Effector CD4-positive, alpha-beta T cell (primary cell): Measurements from ENCODE around the gene CCR5.

ENCODE experiments used
- DNase-seq: peaks from one replicate; pipeline ENCODE4 v3.0.0-alpha.2; 2020

The CCR5 gene

DNA sequence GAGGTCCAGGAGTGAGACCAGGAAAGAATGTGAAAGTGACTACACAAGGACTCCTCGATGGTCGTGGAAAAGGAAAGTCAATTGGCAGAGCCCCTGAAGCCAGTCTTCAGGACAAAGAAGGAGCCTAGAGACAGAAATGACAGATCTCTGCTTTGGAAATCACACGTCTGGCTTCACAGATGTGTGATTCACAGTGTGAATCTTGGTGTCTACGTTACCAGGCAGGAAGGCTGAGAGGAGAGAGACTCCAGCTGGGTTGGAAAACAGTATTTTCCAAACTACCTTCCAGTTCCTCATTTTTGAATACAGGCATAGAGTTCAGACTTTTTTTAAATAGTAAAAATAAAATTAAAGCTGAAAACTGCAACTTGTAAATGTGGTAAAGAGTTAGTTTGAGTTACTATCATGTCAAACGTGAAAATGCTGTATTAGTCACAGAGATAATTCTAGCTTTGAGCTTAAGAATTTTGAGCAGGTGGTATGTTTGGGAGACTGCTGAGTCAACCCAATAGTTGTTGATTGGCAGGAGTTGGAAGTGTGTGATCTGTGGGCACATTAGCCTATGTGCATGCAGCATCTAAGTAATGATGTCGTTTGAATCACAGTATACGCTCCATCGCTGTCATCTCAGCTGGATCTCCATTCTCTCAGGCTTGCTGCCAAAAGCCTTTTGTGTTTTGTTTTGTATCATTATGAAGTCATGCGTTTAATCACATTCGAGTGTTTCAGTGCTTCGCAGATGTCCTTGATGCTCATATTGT is 10.8 kb upstream of the CCR5 start:
- DNase-seq = no peak

DNA sequence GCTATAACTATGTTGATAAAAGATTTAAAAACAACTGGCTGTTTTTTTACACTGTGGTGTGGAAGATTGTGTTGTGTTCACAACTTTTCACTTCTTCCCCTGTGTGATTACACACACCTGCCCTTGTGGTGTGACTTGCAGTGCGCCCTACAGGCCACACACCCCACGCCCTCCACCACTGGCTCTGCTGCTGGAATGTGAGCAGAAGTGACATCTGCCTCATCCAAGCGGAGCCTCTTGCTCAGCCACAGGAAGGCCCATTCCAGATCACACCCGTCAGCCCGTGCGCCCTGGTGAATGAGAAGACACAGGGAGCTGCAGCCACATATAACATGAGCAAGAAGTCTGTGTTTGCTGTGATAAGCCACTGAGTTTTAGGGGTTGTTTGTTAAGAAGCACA is 9.8 kb upstream of the CCR5 start:
- no peak for DNase-seq

DNA sequence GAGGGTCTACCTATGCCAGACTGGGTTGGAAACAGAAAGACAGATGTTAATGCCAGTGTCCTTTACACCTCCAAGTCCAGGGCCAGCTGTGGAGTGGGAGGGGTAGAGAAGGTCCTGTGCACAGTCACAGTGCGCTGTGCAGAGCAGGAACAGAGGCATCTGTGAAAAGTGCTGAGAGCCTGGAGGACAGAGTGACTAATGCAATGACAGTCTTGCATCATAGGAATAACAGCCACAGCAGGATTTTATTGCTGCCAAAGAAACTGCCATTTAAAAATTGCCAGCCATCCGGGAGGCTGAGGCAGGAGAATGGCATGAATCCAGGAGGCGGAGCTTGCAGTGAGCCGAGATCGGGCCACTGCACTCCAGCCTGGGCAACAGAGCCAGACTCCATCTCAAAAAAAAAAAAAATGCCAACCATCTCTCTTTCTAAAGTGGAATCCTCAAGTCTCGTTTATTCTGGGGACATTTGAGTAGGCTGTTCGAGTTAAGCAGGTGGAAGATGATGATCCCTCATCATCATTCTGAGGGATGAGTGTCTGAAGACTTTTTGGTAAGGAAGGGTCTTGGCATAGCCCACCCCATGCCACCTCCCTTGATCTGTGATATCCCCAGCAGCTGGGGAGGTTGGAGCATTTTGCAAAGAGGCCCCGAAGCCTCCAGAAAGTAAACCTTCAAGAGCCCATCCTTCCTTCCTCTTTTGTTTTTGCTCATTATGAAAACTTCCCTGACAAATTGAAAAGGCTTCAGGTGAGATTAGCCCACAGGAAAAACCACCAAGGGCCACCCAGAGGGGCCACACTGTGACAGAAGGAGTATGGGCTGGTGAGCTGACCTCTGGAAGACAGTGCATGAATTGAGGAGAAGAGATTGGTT is 9.1 kb upstream of the CCR5 start:
- DNase-seq = no peak

DNA sequence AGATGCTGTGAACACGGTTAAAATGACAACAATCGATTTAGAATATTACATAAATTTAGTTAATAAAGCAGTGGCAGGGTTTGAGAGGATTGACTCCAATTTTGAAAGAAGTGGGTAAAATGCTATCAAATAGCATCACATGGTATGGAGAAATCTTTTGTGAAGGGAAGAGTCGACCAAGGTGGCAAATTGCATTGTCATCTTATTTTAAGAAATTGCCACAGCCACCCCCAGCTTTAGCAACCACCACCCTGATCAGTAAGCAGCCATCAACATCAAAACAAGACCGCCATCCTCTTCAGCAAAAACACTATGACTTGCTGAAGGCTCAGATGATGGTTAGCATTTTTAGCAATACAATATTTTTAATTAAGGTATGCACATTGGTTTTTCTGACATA is 5.7 kb upstream of the CCR5 start:
- DNase-seq = no peak

DNA sequence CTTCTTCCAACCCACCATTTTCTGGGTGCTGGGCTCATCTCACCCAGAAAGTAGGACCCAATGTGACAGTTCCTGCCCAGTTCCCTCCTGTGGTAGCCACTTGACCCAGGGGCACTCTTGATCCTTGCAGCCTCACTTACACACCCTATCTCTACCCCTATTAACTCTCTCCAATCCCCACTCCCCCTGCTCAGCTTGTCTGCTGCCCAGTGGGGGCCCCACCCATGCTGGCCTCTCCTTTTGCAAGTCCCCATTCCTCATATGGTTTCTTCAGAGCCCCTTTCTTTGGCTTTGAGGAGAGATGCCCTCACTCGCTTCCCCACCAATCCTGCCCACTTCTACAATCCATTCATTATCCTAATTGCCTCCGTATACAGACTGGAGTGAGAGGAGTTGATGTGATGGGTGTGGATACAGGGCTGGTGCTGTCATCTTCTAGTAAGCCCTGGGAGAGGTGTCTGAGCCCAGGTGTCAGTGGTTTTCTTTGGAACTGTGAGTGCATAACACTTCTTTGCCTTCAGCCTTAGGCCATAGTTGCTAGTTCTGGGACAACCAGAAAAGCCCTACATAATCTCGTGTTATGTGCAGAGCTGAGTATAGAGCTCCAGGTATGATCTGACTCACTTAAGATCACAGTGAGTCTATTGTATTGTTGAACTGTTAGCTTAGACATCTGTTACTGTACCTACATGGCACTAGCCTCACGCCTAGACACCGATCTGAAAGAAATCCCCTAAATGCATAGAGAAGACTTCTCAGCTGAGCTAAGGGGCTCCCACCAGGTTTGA is 4.8 kb upstream of the CCR5 start:
- no peak for DNase-seq

DNA sequence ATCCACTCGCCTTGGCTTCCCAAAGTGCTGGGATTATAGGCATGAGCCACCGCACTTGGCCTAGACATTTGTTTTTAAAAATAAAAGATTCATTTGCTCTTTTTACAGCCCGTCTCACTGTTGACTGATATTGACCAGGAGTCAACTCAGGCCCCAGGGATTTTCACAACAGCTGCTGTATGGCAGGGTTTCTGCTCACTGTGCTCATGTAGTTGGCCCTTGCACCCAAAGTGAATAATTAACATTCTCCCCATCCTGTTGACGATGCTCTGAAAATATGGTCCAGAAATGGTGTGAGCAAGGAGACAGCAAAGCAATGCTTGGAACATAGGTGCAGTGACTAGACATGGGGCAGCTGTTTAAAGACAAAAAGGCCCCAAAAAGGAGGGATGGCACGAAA is 2.9 kb upstream of the CCR5 start:
- no peak for DNase-seq

DNA sequence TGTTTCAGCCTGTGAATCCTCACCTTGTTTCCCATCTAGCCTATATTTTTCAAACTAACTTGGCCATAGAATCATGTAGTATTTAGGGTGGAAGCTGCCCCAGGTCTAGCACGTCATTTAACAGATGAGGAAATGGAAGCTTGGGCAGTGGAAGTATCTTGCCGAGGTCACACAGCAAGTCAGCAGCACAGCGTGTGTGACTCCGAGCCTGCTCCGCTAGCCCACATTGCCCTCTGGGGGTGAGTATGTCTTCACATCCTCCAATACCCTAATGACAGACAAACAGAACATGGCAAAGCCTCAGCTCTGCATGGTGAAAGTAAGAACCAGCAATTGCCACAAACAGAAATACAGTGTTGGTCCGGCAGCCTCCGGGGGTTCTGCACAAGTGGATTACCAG is 2.2 kb upstream of the CCR5 start:
- peak; percentile 33 for DNase-seq

DNA sequence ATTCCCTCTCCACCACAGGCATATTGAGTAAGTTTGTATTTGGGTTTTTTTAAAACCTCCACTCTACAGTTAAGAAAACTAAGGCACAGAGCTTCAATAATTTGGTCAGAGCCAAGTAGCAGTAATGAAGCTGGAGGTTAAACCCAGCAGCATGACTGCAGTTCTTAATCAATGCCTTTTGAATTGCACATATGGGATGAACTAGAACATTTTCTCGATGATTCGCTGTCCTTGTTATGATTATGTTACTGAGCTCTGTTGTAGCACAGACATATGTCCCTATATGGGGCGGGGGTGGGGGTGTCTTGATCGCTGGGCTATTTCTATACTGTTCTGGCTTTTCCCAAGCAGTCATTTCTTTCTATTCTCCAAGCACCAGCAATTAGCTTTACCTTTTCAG is 1.6 kb upstream of the CCR5 start:
- no peak for DNase-seq

DNA sequence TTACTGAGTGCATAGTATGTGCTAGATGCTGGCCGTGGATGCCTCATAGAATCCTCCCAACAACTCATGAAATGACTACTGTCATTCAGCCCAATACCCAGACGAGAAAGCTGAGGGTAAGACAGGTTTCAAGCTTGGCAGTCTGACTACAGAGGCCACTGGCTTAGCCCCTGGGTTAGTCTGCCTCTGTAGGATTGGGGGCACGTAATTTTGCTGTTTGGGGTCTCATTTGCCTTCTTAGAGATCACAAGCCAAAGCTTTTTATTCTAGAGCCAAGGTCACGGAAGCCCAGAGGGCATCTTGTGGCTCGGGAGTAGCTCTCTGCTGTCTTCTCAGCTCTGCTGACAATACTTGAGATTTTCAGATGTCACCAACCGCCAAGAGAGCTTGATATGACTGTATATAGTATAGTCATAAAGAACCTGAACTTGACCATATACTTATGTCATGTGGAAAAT is 1.0 kb upstream of the CCR5 start:
- no peak for DNase-seq

DNA sequence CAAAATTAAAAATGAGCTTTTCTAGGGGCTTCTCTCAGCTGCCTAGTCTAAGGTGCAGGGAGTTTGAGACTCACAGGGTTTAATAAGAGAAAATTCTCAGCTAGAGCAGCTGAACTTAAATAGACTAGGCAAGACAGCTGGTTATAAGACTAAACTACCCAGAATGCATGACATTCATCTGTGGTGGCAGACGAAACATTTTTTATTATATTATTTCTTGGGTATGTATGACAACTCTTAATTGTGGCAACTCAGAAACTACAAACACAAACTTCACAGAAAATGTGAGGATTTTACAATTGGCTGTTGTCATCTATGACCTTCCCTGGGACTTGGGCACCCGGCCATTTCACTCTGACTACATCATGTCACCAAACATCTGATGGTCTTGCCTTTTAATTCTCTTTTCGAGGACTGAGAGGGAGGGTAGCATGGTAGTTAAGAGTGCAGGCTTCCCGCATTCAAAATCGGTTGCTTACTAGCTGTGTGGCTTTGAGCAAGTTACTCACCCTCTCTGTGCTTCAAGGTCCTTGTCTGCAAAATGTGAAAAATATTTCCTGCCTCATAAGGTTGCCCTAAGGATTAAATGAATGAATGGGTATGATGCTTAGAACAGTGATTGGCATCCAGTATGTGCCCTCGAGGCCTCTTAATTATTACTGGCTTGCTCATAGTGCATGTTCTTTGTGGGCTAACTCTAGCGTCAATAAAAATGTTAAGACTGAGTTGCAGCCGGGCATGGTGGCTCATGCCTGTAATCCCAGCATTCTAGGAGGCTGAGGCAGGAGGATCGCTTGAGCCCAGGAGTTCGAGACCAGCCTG is 984 bp downstream of the CCR5 start:
- no peak for DNase-seq

DNA sequence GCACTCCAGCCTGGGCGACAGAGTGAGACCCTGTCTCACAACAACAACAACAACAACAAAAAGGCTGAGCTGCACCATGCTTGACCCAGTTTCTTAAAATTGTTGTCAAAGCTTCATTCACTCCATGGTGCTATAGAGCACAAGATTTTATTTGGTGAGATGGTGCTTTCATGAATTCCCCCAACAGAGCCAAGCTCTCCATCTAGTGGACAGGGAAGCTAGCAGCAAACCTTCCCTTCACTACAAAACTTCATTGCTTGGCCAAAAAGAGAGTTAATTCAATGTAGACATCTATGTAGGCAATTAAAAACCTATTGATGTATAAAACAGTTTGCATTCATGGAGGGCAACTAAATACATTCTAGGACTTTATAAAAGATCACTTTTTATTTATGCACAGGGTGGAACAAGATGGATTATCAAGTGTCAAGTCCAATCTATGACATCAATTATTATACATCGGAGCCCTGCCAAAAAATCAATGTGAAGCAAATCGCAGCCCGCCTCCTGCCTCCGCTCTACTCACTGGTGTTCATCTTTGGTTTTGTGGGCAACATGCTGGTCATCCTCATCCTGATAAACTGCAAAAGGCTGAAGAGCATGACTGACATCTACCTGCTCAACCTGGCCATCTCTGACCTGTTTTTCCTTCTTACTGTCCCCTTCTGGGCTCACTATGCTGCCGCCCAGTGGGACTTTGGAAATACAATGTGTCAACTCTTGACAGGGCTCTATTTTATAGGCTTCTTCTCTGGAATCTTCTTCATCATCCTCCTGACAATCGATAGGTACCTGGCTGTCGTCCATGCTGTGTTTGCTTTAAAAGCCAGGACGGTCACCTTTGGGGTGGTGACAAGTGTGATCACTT is 2.0 kb downstream of the CCR5 start:
- DNase-seq = no peak

DNA sequence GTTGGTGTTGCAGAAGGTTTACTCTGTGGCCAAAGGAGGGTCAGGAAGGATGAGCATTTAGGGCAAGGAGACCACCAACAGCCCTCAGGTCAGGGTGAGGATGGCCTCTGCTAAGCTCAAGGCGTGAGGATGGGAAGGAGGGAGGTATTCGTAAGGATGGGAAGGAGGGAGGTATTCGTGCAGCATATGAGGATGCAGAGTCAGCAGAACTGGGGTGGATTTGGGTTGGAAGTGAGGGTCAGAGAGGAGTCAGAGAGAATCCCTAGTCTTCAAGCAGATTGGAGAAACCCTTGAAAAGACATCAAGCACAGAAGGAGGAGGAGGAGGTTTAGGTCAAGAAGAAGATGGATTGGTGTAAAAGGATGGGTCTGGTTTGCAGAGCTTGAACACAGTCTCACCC is 4.0 kb downstream of the CCR5 start:
- DNase-seq = no peak

DNA sequence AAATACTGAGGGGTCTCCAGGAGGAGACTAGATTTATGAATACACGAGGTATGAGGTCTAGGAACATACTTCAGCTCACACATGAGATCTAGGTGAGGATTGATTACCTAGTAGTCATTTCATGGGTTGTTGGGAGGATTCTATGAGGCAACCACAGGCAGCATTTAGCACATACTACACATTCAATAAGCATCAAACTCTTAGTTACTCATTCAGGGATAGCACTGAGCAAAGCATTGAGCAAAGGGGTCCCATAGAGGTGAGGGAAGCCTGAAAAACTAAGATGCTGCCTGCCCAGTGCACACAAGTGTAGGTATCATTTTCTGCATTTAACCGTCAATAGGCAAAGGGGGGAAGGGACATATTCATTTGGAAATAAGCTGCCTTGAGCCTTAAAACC is 4.5 kb downstream of the CCR5 start:
- DNase-seq = no peak

DNA sequence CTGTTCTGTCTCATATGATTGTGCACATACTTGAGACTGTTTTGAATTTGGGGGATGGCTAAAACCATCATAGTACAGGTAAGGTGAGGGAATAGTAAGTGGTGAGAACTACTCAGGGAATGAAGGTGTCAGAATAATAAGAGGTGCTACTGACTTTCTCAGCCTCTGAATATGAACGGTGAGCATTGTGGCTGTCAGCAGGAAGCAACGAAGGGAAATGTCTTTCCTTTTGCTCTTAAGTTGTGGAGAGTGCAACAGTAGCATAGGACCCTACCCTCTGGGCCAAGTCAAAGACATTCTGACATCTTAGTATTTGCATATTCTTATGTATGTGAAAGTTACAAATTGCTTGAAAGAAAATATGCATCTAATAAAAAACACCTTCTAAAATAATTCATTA is 5.1 kb downstream of the CCR5 start:
- no peak for DNase-seq

DNA sequence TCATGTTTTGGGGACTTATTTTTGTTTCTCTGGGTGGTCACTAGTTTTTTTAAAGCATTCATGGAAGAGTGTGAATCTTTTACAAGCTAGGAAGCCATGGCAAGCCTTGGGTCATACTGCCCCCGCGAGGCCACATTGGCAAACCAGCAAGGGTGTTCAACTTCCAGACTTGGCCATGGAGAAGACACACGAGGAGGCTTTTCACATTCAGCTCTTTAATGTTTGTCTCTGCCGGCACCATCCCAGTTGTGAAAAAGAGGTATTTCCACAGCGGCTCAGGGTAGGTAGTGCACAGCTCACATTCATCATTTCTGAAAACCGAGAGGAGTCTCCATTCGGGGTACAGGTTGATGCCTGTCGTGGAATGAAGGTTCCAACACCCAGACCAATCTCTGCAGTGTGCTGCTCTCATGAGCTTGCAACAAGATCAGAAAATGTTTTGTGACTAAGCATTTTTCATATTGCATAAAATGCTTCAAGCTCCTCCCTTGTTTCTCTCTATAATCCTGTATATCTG is 7.7 kb downstream of the CCR5 start:
- DNase-seq = peak; percentile 44

DNA sequence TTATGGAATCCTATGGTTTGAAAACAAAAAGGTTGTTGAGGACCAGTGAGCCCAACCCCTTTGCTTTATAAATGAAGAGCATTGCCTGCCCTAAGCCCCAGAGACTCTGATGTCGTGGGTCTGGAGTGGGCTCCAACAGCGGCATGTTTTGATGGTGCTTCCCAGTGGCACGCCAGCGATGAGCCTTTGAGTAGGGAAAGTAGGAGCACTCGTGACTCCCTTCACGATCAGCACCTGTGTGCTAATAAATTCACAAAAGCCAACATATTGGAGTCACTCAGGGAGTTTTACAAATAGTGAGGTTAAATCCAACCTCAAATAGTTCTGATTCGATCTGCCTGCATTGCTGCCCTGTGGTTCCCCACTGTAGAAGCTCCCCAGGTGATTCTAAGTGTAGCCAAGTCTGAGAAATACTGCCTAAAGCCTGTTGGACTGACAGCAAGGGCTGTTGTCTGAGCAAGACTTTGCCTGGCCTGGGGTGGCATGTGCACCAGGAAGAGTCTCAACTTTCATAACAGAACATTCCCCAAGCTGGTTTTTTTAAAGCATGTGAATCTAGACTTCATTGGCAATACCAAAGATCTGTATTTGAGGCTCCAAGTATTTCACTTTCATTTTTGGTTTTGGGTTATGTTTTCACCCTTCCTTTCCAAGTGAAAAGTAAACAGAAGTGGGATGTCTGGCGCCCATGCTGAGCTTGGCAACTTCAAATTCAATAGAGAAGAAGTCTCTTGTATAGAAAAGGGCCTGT is 9.9 kb downstream of the CCR5 start:
- DNase-seq = no peak

DNA sequence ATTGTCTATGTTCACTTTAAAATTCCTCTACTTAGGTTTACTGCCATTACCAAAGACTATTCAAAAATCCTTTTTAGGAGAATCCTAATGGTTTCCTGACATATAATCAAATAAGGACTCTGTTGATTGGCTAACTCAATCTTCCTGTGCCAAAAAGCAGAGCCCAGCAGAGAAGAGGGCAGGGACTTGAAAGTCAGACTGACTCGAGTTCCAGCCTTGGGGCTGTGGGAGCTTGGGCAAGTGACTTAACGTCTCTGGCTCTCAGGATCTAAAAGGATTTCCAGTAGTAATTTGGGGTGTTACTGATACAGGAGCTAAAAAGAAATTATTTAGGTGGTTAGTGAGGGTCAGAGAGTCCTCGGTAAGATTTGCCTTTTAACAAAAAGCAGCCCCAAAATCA is 10.9 kb downstream of the CCR5 start:
- no peak for DNase-seq

DNA sequence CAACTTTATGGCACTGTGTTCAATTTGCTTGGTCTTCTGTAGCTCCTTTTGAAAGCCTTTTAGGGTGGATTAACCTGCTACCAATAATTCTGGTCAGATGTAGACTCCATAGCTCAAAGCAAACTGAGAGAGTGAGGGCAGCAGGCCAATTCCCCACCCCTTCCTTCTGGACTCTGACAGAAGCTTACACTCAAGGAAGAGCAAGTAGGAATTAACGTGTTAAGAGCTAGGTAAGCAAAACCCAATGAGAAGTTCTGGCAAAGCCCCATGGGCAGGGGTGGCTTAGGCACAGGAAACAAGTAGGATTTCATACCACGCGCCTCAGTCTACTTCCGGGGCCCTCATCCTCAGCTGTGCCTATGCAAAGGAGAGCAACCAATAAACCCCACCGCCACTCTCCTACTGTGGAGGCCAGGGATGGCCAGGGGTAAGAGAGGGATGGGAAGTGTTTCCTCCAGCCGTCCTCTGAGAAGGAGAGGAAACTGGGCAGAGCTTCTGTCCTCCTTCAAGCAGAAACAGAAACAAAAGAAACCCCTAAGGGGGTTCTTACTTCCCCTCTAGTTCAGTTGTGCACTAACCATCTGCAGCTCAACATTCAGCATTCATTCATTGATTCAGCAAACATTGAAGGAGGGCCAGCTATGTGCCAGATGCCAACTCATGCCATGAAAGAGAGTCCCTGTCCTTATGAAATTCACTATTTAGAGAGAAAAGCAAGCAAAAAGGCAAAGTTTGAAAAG is 12.6 kb downstream of the CCR5 start:
- no peak for DNase-seq

DNA sequence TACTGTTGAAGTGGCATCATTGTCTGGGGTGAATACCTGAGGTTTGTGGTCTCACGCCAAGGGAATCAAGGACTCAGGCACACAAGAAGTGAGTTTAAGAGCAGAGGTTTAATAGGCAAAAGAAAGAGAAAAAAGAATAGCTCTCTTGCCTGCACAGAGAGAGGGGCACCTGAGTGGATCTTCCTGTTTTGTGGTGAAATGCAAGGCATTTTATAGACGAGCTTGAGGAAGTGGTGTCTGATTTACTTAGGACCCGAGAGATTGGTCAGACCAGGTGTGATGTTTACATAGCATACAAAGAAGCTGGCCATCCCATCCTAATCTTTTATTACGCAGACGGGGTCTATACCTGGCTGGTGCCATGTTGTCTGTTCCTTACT is 13.2 kb downstream of the CCR5 start:
- no peak for DNase-seq

DNA sequence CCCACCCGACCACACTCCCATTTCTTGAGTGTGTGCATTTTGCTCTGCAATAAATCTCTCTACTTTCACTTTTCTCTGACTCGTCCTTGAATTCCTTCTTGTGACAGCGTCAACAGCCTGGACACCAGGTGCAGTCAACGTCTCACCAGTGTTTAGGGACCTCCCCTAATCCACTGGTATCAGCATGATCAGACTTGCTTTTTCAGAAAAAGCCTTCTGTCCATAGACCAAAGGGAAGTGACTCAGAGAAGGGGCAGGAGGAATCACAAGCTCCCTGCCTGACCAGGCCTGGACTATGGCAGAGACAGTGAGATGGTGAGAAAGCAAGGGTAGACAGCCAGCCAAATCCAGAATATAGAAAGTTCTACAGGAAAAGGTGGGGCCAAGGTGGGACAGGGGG is 15.5 kb downstream of the CCR5 start:
- no peak for DNase-seq
